HCT116 (cell line): ENCODE results near the gene PYCR2. TPM values are rescaled to one million over a fixed set of nuclear protein-coding genes. Genes with fewer than 3 reads are reported as not detected.

Experiments
- ATAC-seq: fragments of 200-7000 bp; cut with Tn5 transposase; 2 replicates; pipeline ENCODE4 v1.9.1; 2020; ENCODE audit warnings: mild to moderate bottlenecking, moderate library complexity
- BruUV-seq: library from RNA; stranded (reverse); fragments of 400-500 nt; replicated peaks from 2 replicates; lab custom pipeline; 2021; lab: Mats Ljungman, UMichigan
- CTCF ChIA-PET: fragments of 300-600 bp; sonication (Branson Sonifier 250); formaldehyde crosslinking; loops from one replicate; lab custom pipeline; 2021; ENCODE audit warnings: antibody characterized with exemption; lab: Charles Lee
- POLR2A ChIA-PET: fragments of 300-600, 350-600 bp; sonication (Branson Sonifier 250); formaldehyde crosslinking; loops from one replicate; lab custom pipeline; 2021; ENCODE audit warnings: antibody characterized with exemption; lab: Charles Lee
- RAD21 ChIA-PET, 2 experiments: fragments of 300-600 bp; sonication (Branson Sonifier 250); formaldehyde crosslinking; loops; one replicate each; lab custom pipeline; 2023; ENCODE audit warnings: low total read pairs in 2 of 2; ENCODE audit not compliant: uncharacterized antibody in 2 of 2, unreplicated experiment in 2 of 2, low non-redundant PET in 1 of 2; lab: Charles Lee
- DNase-seq: peaks from one replicate; pipeline ENCODE4 v3.0.0-alpha.2; 2010; ENCODE audit warnings: low read depth, low spot score
- H2AFZ ChIP-seq: fragments of 200-600 bp; shearing (Covaris generic), sonication (generic); 2 replicates; pipeline ENCODE4 v1.6.1; 2017; ENCODE audit warnings: low read depth, mixed run types, mixed read lengths, antibody characterized with exemption, low read length; ENCODE audit not compliant: poor library complexity, severe bottlenecking
- H3K27ac ChIP-seq: 2 replicates; pipeline ENCODE4 v1.5.1; 2012; ENCODE audit warnings: low read depth, low read length
- H3K27me3 ChIP-seq: fragments of 200-600 bp; sonication (generic); 2 replicates; pipeline ENCODE4 v1.6.1; 2016; ENCODE audit warnings: mixed run types, low read length, mixed read lengths; ENCODE audit not compliant: insufficient read depth
- H3K36me3 ChIP-seq, 2 experiments: fragments of 200-500 bp in 1 of 2; fragments of 200-600 bp in 1 of 2; sonication (Bioruptor generic) in 1 of 2; sonication (generic) in 1 of 2; 2 replicates each; pipeline versions ENCODE4 v1.5.1 to v1.6.1; 2014 to 2016; ENCODE audit warnings: low read length in 2 of 2, inconsistent platforms in 1 of 2, mixed read lengths in 1 of 2, mixed run types in 1 of 2; ENCODE audit not compliant: insufficient read depth in 2 of 2, control insufficient read depth in 1 of 2
- H3K4me1 ChIP-seq, 2 experiments: fragments of 200-600 bp in 1 of 2; sonication (generic) in 1 of 2; 2 replicates each; pipeline versions ENCODE4 v1.5.1 to v1.6.1; 2012 to 2017; ENCODE audit warnings: low read length in 2 of 2, inconsistent platforms in 1 of 2, mild to moderate bottlenecking in 1 of 2, mixed read lengths in 1 of 2, mixed run types in 1 of 2, moderate library complexity in 1 of 2; ENCODE audit not compliant: insufficient read depth in 2 of 2, control insufficient read depth in 1 of 2
- H3K4me2 ChIP-seq: fragments of 200-600 bp; sonication (generic); 2 replicates; pipeline ENCODE4 v1.6.1; 2017; ENCODE audit warnings: mixed run types, low read length, mixed read lengths
- H3K4me3 ChIP-seq, 2 experiments: fragments of 200-600 bp in 1 of 2; sonication (generic) in 1 of 2; replicated peaks in 1 of 2; 2 replicates each; pipeline ENCODE4 v1.5.1; 2011 to 2016; ENCODE audit warnings: low read length in 2 of 2, control low read depth in 1 of 2, low read depth in 1 of 2, mild to moderate bottlenecking in 1 of 2, mixed read lengths in 1 of 2, mixed run types in 1 of 2
- H3K79me2 ChIP-seq: fragments of 200-600 bp; sonication (generic); 2 replicates; pipeline ENCODE4 v1.6.1; 2017; ENCODE audit warnings: mild to moderate bottlenecking, mixed run types, low read length, moderate library complexity, mixed read lengths; ENCODE audit not compliant: insufficient read depth
- H3K9ac ChIP-seq: fragments of 200-600 bp; sonication (generic); 2 replicates; pipeline ENCODE4 v1.6.1; 2016; ENCODE audit warnings: low read length, mixed read lengths
- H3K9me2 ChIP-seq: fragments of 200-600 bp; sonication (generic), shearing (Covaris generic); 2 replicates; pipeline ENCODE4 v1.6.1; 2017; ENCODE audit warnings: mixed run types, mild to moderate bottlenecking, moderate library complexity; ENCODE audit not compliant: insufficient read depth
- H3K9me3 ChIP-seq, 2 experiments: fragments of 200-500 bp in 1 of 2; fragments of 200-600 bp in 1 of 2; sonication (Bioruptor generic) in 1 of 2; sonication (generic) in 1 of 2; 2 replicates each; pipeline ENCODE4 v1.6.1; 2014 to 2017; ENCODE audit warnings: low read length in 2 of 2, mixed read lengths in 2 of 2, inconsistent platforms in 1 of 2, low read depth in 1 of 2, mild to moderate bottlenecking in 1 of 2, mixed run types in 1 of 2, moderate library complexity in 1 of 2; ENCODE audit not compliant: control insufficient read depth in 1 of 2, insufficient read depth in 1 of 2
- H4K20me1 ChIP-seq: fragments of 200-600 bp; sonication (generic), shearing (Covaris generic); 2 replicates; pipeline ENCODE4 v1.6.1; 2017; ENCODE audit warnings: mixed run types, mild to moderate bottlenecking, moderate library complexity; ENCODE audit not compliant: insufficient read depth
- CBX3 ChIP-seq: IDR thresholded peaks from 2 replicates; pipeline ENCODE4 v1.6.1; 2012; ENCODE audit warnings: low read depth
- CEBPB ChIP-seq: IDR thresholded peaks from 2 replicates; pipeline ENCODE4 v1.6.1; 2012; ENCODE audit warnings: low read depth
- ELF1 ChIP-seq: IDR thresholded peaks from 2 replicates; pipeline ENCODE4 v1.6.1; 2012; ENCODE audit warnings: low read depth, borderline replicate concordance
- EZH2 ChIP-seq: fragments of 200-600 bp; sonication (generic); IDR thresholded peaks from 2 replicates; pipeline ENCODE4 v1.6.1; 2017; ENCODE audit warnings: antibody characterized with exemption, mixed run types
- FOSL1 ChIP-seq: IDR thresholded peaks from 2 replicates; pipeline ENCODE4 v1.6.1; 2012; ENCODE audit warnings: low read depth
- JUND ChIP-seq: IDR thresholded peaks from 2 replicates; pipeline ENCODE4 v1.6.1; 2012
- POLR2AphosphoS5 ChIP-seq: IDR thresholded peaks from 2 replicates; pipeline ENCODE4 v1.6.1; 2011; ENCODE audit warnings: mild to moderate bottlenecking, low read depth, low read length, moderate library complexity
- TCF7L2 ChIP-seq: IDR thresholded peaks from 2 replicates; pipeline ENCODE4 v1.7.0; 2011; ENCODE audit warnings: borderline replicate concordance, inconsistent platforms; ENCODE audit not compliant: insufficient read depth, insufficient read length; ENCODE audit errors: extremely low read depth
- YY1 ChIP-seq: IDR thresholded peaks from 2 replicates; pipeline ENCODE4 v1.6.1; 2011; ENCODE audit warnings: low read length, low read depth, moderate library complexity, mild to moderate bottlenecking; ENCODE audit not compliant: insufficient replicate concordance; ENCODE audit errors: extremely low read depth
- ZBTB33 ChIP-seq: IDR thresholded peaks from 2 replicates; pipeline ENCODE4 v1.6.1; 2011; ENCODE audit warnings: mild to moderate bottlenecking, low read length, moderate library complexity; ENCODE audit not compliant: insufficient replicate concordance; ENCODE audit errors: extremely low read depth
- ZFX ChIP-seq: fragments of 450-650 bp; IDR thresholded peaks from 2 replicates; pipeline ENCODE4 v1.6.1; 2017
- intact Hi-C: fragments of 100-400 bp; cut with micrococcal nuclease; formaldehyde crosslinking; loops from 2 replicates; pipeline ENCODE4 v1.10.0; 2022
- total RNA-seq: library from RNA; stranded (reverse); gene quantifications from one replicate; pipeline ENCODE4 v1.2.1, GENCODE V29; 2021; ENCODE audit not compliant: unreplicated experiment
- TF ChIP-seq, protein P1 (sequence below): IDR thresholded peaks from 2 replicates; pipeline ENCODE4 v1.6.1; 2012
- TF ChIP-seq, protein P2 (sequence below): IDR thresholded peaks from 2 replicates; pipeline ENCODE4 v1.6.1; 2012; ENCODE audit warnings: low read depth

The PYCR2 gene
- total RNA-seq, 1 experiment from 2014 or later: 107 TPM

DNA sequence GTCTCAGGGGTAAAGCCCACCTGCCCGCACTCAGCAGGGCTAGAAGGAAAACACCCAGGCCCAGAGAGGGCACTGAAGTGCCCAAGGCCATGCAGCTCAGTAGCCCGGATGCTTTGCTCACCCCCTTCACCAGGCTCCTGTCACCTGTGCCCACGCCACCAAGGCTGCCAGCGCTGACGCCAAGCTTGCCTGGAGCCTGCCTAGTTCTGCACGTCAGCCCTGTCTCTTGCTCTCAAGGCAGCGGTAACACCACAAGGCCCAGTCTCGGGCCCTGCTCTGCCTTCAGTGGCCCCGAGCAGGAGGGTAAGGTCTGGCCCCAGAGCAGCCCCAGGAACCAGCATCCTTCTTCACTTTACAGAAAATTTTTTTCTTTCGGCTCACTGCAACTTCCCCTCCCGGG lies 49.6 kb downstream of the PYCR2 start:
- Histone ChIP-seq H3K4me3 (no peak overlapping the region), H3K4me2 (peak overlapping the region; percentile 89), H3K27me3 (no peaks in the 10 kb centered on the region), H3K9ac (peak overlapping the region; percentile 62; the same call in 1 of the 2 replicates), H3K4me1 (peaks cover 62 to 77% of the 10 kb centered on the region in 2 experiments), H3K36me3 (peaks cover under 1 to 18% of the 10 kb centered on the region in 2 experiments; a peak in 2 of 4 replicates), H3K27ac (peak overlapping the region; percentile 91), H3K9me3 (no peaks in the 10 kb centered on the region), H2AFZ (no peak overlapping the region), H3K79me2 (no peaks in the 10 kb centered on the region), H3K9me2 (no peaks in the 10 kb centered on the region), H4K20me1 (no peaks in the 10 kb centered on the region)
- ATAC-seq: no peak
- BruUV-seq: no TSS peak
- no peak for TF ChIP-seq ELF1
- no peak for TF ChIP-seq YY1
- TF ChIP-seq, protein P1, sequence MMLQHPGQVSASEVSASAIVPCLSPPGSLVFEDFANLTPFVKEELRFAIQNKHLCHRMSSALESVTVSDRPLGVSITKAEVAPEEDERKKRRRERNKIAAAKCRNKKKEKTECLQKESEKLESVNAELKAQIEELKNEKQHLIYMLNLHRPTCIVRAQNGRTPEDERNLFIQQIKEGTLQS: no peak
- TF ChIP-seq, protein P2, sequence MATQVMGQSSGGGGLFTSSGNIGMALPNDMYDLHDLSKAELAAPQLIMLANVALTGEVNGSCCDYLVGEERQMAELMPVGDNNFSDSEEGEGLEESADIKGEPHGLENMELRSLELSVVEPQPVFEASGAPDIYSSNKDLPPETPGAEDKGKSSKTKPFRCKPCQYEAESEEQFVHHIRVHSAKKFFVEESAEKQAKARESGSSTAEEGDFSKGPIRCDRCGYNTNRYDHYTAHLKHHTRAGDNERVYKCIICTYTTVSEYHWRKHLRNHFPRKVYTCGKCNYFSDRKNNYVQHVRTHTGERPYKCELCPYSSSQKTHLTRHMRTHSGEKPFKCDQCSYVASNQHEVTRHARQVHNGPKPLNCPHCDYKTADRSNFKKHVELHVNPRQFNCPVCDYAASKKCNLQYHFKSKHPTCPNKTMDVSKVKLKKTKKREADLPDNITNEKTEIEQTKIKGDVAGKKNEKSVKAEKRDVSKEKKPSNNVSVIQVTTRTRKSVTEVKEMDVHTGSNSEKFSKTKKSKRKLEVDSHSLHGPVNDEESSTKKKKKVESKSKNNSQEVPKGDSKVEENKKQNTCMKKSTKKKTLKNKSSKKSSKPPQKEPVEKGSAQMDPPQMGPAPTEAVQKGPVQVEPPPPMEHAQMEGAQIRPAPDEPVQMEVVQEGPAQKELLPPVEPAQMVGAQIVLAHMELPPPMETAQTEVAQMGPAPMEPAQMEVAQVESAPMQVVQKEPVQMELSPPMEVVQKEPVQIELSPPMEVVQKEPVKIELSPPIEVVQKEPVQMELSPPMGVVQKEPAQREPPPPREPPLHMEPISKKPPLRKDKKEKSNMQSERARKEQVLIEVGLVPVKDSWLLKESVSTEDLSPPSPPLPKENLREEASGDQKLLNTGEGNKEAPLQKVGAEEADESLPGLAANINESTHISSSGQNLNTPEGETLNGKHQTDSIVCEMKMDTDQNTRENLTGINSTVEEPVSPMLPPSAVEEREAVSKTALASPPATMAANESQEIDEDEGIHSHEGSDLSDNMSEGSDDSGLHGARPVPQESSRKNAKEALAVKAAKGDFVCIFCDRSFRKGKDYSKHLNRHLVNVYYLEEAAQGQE: no peak
- TF ChIP-seq JUND: no peak
- TF ChIP-seq TCF7L2: no peak
- no peak for TF ChIP-seq ZBTB33
- TF ChIP-seq EZH2: no peak
- TF ChIP-seq CEBPB: no peak
- no peak for TF ChIP-seq POLR2AphosphoS5
- TF ChIP-seq ZFX: no peak
- no peak for TF ChIP-seq CBX3
- no peak for TF ChIP-seq FOSL1
- ChIA-PET RAD21 (no interaction called here), POLR2A (no interaction called here), CTCF (no interaction called here)
- DNase-seq: no peak
- intact Hi-C loops: no loop called here
